ENCODE measurements around the gene TMEM170A.
"Not testable (repeated sequence)": the region's sequence is repeated elsewhere in the genome, so short reads cannot be mapped to it uniquely, and the experiment has no call there.

TMEM170A gene

DNA sequence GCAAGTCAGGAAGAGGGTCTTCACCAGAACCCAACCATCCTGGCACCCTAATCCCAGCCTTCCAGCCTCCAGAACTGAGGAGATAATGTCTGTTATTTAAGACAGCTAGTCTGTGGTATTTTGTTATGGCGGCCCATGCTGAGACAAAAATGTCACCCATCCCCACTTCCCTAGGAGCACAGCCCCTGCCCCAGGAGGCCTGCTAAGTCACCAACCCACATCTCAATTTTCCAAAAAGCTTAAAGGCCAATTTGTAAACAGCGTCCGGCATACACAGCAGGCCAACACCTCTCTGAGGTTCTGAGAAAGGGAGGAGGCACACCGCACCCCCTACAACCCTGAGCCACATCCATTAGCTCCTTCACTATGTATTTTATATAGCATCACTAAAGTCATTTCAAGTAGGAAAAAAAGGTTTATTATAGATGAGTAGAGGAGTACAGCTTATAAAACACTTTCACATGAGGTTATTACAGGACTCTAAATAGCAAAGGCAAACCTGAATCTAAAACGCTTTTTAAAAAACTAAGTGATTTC lies 6.9 kb downstream of the TMEM170A start:
- no peak overlapping the region for H2AFZ ChIP-seq (ENCODE audit: low read depth, low read length, severe bottlenecking)
- no peaks in the 10 kb centered on the region for H3K9me3 ChIP-seq (ENCODE audit: insufficient read depth, low read length)
- no peaks in the 10 kb centered on the region; the same call in 1 of the 2 replicates for H4K20me1 ChIP-seq (ENCODE audit: low read depth, low read length)
- no peak overlapping the region for H3K4me2 ChIP-seq (ENCODE audit: low read depth, low read length, poor library complexity, severe bottlenecking)
- H3K79me2 ChIP-seq (ENCODE audit: insufficient read depth, low read length) = peaks cover 95% of the 10 kb centered on the region
- TF ChIP-seq, protein P1, sequence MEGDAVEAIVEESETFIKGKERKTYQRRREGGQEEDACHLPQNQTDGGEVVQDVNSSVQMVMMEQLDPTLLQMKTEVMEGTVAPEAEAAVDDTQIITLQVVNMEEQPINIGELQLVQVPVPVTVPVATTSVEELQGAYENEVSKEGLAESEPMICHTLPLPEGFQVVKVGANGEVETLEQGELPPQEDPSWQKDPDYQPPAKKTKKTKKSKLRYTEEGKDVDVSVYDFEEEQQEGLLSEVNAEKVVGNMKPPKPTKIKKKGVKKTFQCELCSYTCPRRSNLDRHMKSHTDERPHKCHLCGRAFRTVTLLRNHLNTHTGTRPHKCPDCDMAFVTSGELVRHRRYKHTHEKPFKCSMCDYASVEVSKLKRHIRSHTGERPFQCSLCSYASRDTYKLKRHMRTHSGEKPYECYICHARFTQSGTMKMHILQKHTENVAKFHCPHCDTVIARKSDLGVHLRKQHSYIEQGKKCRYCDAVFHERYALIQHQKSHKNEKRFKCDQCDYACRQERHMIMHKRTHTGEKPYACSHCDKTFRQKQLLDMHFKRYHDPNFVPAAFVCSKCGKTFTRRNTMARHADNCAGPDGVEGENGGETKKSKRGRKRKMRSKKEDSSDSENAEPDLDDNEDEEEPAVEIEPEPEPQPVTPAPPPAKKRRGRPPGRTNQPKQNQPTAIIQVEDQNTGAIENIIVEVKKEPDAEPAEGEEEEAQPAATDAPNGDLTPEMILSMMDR (IDR thresholded peaks at IDR 0.05; ENCODE audit: insufficient read depth, low read length, poor library complexity, severe bottlenecking) = no peak
- TF ChIP-seq EZH2phosphoT487 (conservative IDR thresholded peaks at IDR 0.05; ENCODE audit: low read length) = no peak
- no peaks in the 10 kb centered on the region for H3K9me2 ChIP-seq (replicated peaks; ENCODE audit: insufficient read depth, low read length)
- H3F3A ChIP-seq (ENCODE audit: insufficient read depth) = no peaks in the 10 kb centered on the region
- no peak overlapping the region for H3K9ac ChIP-seq (ENCODE audit: low read length)
- no peaks in the 10 kb centered on the region for H3K27me3 ChIP-seq (ENCODE audit: low read length)
- no peaks in the 10 kb centered on the region for H3K36me3 ChIP-seq (ENCODE audit: low read length)
- H3K4me3 ChIP-seq (ENCODE audit: insufficient read depth, low read length, poor library complexity, severe bottlenecking) = no peak overlapping the region
- H3K27ac ChIP-seq (ENCODE audit: low read depth, low read length) = no peak overlapping the region

DNA sequence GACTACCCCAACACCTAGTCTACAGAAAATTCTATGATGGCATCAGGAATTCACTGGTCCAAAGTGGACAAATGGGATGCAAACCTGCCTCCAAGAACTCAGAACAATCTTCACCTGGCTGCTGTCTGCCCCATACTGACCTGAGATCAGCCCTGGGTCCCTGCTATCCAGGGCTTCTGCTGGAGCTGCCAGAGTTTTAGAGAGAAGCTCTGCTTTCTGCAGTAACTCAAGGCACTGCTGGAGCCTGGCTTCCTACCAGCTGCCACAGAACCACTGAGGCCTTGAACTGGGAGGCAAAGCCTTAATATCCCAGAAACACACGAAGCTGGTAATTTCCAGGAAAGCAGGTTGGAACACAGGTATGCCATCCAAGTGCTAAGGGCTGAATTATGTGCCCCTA lies 7.5 kb downstream of the TMEM170A start:
- Histone ChIP-seq H3K36me3 (ENCODE audit: low read length) (no peaks in the 10 kb centered on the region), H3K79me2 (ENCODE audit: insufficient read depth, low read length) (peaks cover 95% of the 10 kb centered on the region), H3K27ac (ENCODE audit: low read depth, low read length) (no peak overlapping the region), H3K9me2 (replicated peaks; ENCODE audit: insufficient read depth, low read length) (no peaks in the 10 kb centered on the region), H4K20me1 (ENCODE audit: low read depth, low read length) (no peaks in the 10 kb centered on the region; the same call in 1 of the 2 replicates), H3K9me3 (ENCODE audit: insufficient read depth, low read length) (no peaks in the 10 kb centered on the region), H3K4me3 (ENCODE audit: insufficient read depth, low read length, poor library complexity, severe bottlenecking) (no peak overlapping the region), H3K27me3 (ENCODE audit: low read length) (no peaks in the 10 kb centered on the region), H3K4me2 (ENCODE audit: low read depth, low read length, poor library complexity, severe bottlenecking) (no peak overlapping the region), H3F3A (ENCODE audit: insufficient read depth) (no peaks in the 10 kb centered on the region), H2AFZ (ENCODE audit: low read depth, low read length, severe bottlenecking) (no peak overlapping the region), H3K9ac (ENCODE audit: low read length) (no peak overlapping the region)
- TF ChIP-seq, protein P1 (IDR thresholded peaks at IDR 0.05; ENCODE audit: insufficient read depth, low read length, poor library complexity, severe bottlenecking) = no peak
- no peak for TF ChIP-seq EZH2phosphoT487 (conservative IDR thresholded peaks at IDR 0.05; ENCODE audit: low read length)

DNA sequence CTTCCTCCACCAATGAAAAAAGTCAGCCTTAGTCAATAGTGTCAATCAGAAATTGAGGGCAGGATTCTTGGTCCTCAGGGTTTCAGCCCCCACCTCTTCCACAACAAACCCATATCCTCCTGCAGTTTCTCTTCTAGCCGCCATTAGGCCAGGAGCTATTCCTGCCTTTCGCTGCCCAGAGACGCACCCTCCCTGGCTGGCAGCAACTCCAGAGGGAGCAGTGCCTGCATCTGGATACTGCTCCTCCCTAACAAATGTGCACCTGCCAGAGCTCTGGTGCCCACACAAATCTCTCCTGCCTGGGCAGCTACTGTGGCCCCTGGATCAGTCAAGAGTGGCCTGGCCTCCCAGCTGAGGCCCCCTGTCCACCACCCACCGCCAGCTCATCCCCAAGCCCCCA lies 8.0 kb downstream of the TMEM170A start:
- H3K9me3 ChIP-seq (ENCODE audit: insufficient read depth, low read length); H3K36me3 ChIP-seq (ENCODE audit: low read length); H3K9me2 ChIP-seq (replicated peaks; ENCODE audit: insufficient read depth, low read length); H2AFZ ChIP-seq (ENCODE audit: low read depth, low read length, severe bottlenecking); H3F3A ChIP-seq (ENCODE audit: insufficient read depth); H3K4me2 ChIP-seq (ENCODE audit: low read depth, low read length, poor library complexity, severe bottlenecking); H4K20me1 ChIP-seq (ENCODE audit: low read depth, low read length); H3K27me3 ChIP-seq (ENCODE audit: low read length); H3K9ac ChIP-seq (ENCODE audit: low read length); H3K4me3 ChIP-seq (ENCODE audit: insufficient read depth, low read length, poor library complexity, severe bottlenecking); H3K27ac ChIP-seq (ENCODE audit: low read depth, low read length): not testable (repeated sequence)
- peaks cover 92% of the 10 kb centered on the region for H3K79me2 ChIP-seq (ENCODE audit: insufficient read depth, low read length)

DNA sequence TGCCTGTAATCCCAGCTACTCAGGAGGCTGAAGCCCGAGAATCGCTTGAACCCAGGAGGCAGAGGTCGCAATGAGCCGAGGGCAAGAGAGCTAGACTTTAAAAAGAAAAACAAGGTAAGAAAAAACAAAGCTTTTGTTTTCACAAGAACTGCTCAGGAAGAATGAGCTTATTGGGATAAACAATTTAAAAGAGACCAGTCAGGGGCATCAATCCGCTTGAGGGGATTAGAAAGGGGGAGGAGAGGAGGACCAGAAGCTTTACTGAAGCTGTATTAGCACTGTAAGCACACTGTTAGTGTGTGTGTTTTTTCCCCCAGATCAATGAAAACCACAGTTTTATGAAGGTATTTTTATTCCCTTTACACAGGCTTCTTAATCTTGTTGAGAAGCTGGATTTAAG lies 8.8 kb downstream of the TMEM170A start:
- Histone ChIP-seq H3K36me3 (ENCODE audit: low read length) (0 out of 2 replicates have a peak, but pooled peaks cover 3% of the 10 kb centered on the region), H3K4me3 (ENCODE audit: insufficient read depth, low read length, poor library complexity, severe bottlenecking) (no peak overlapping the region), H3K9me2 (replicated peaks; ENCODE audit: insufficient read depth, low read length) (no peaks in the 10 kb centered on the region), H2AFZ (ENCODE audit: low read depth, low read length, severe bottlenecking) (no peak overlapping the region), H3K27ac (ENCODE audit: low read depth, low read length) (no peak overlapping the region), H3K27me3 (ENCODE audit: low read length) (no peaks in the 10 kb centered on the region), H4K20me1 (ENCODE audit: low read depth, low read length) (peaks cover 3% of the 10 kb centered on the region; the same call in 1 of the 2 replicates), H3K9me3 (ENCODE audit: insufficient read depth, low read length) (no peaks in the 10 kb centered on the region), H3K4me2 (ENCODE audit: low read depth, low read length, poor library complexity, severe bottlenecking) (no peak overlapping the region), H3F3A (ENCODE audit: insufficient read depth) (no peaks in the 10 kb centered on the region), H3K79me2 (ENCODE audit: insufficient read depth, low read length) (peaks cover 84% of the 10 kb centered on the region), H3K9ac (ENCODE audit: low read length) (no peak overlapping the region)
- no peak for TF ChIP-seq EZH2phosphoT487 (conservative IDR thresholded peaks at IDR 0.05; ENCODE audit: low read length)
- TF ChIP-seq, protein P1 (IDR thresholded peaks at IDR 0.05; ENCODE audit: insufficient read depth, low read length, poor library complexity, severe bottlenecking) = no peak
